T-helper 9 cell (primary cell): ENCODE data around the gene RPL19.
"Not testable (repeated sequence)": the region's sequence is repeated elsewhere in the genome, so short reads cannot be mapped to it uniquely, and the experiment has no call there.

Source experiments
- DNase-seq: peaks from one replicate; pipeline ENCODE4 v3.0.0-alpha.2; 2020

RPL19 gene

GRCh38 chr17:39250076-39250475 is 50.0 kb downstream of the RPL19 start:
- not testable (repeated sequence) for DNase-seq

GRCh38 chr17:39251997-39252396 is 51.9 kb downstream of the RPL19 start:
- DNase-seq: no peak

- no peak for DNase-seq
Measured at GRCh38 chr17:39252788-39253460, 52.8 kb downstream of the RPL19 start.
